HepG2 (cell line): ENCODE results near the gene DPH2. TPM values are rescaled to one million over a fixed set of nuclear protein-coding genes. Genes with fewer than 3 reads are reported as not detected.

Experiments used
- ATAC-seq: fragments of 200-7000 bp; cut with Tn5 transposase; 3 replicates; pipeline ENCODE4 v1.9.1; 2020; ENCODE audit warnings: mild to moderate bottlenecking, moderate library complexity
- BruUV-seq: library from RNA; stranded (reverse); fragments of 400-500 nt; replicated peaks from 2 replicates; lab custom pipeline; 2021; lab: Mats Ljungman, UMichigan
- CTCF ChIA-PET: fragments of 300-600 bp; formaldehyde crosslinking; extraction: SDS; loops from one replicate; lab custom pipeline; 2021; ENCODE audit warnings: low total read pairs, inconsistent platforms, low intra/inter-chr PET ratio; lab: Yijun Ruan, JAX
- POLR2A ChIA-PET: fragments of 350-600 bp; sonication (Branson Sonifier 250); formaldehyde crosslinking; loops from one replicate; lab custom pipeline; 2020; ENCODE audit warnings: antibody characterized with exemption, inconsistent platforms; lab: Yijun Ruan, JAX
- DNase-seq: peaks from one replicate; pipeline ENCODE4 v3.0.0-alpha.2; 2015; ENCODE audit warnings: low spot score
- FAIRE-seq: peaks from 3 replicates; lab custom pipeline; 2011; peaks lifted over from hg19 to GRCh38; lab: Jason Lieb, UNC
- H2AFZ ChIP-seq: one replicate; pipeline ENCODE4 v1.6.1; 2011; ENCODE audit warnings: low read length, inconsistent platforms
- H3K27ac ChIP-seq: fragments of 300-600 bp; 3 replicates; pipeline ENCODE4 v1.8.0; 2011; ENCODE audit warnings: mixed run types, mild to moderate bottlenecking, mixed read lengths, low read length, inconsistent platforms; ENCODE audit not compliant: insufficient read depth; ENCODE audit errors: extremely low read length
- H3K27me3 ChIP-seq, 2 experiments: fragments of 200-600 bp in 1 of 2; 2 replicates in 1 of 2; 3 replicates in 1 of 2; pipeline versions ENCODE4 v1.6.0 to v1.8.0; 2011; ENCODE audit warnings: low read length in 2 of 2, mild to moderate bottlenecking in 2 of 2, moderate library complexity in 2 of 2, inconsistent platforms in 1 of 2; ENCODE audit not compliant: insufficient read depth in 2 of 2, control insufficient read depth in 1 of 2
- H3K36me3 ChIP-seq, 2 experiments: fragments of 200-600 bp in 1 of 2; replicated peaks in 1 of 2; 2 replicates in 1 of 2; 3 replicates in 1 of 2; pipeline versions ENCODE4 v1.5.1 to v1.8.0; 2011; ENCODE audit warnings: low read length in 2 of 2, inconsistent platforms in 1 of 2; ENCODE audit not compliant: insufficient read depth in 2 of 2, control insufficient read depth in 1 of 2
- H3K4me1 ChIP-seq: 2 replicates; pipeline ENCODE4 v1.5.1; 2012; ENCODE audit warnings: low read length, inconsistent platforms; ENCODE audit not compliant: insufficient read depth
- H3K4me2 ChIP-seq: 2 replicates; pipeline ENCODE4 v1.6.0; 2011; ENCODE audit warnings: low read depth, low read length, inconsistent platforms
- H3K4me3 ChIP-seq, 3 experiments: fragments of 200-600 bp in 1 of 3; sonication (generic), shearing (Covaris generic) in 1 of 3; replicated peaks in 1 of 3; 2 replicates each; pipeline ENCODE4 v1.5.1; 2011 to 2016; ENCODE audit warnings: low read length in 3 of 3, inconsistent platforms in 2 of 3, low read depth in 2 of 3, mild to moderate bottlenecking in 2 of 3, control low read depth in 1 of 3, mixed read lengths in 1 of 3; ENCODE audit not compliant: insufficient read depth in 1 of 3
- H3K79me2 ChIP-seq: one replicate; pipeline ENCODE4 v1.6.1; 2011; ENCODE audit warnings: low read length, inconsistent platforms; ENCODE audit not compliant: insufficient read depth
- H3K9ac ChIP-seq: 2 replicates; pipeline ENCODE4 v1.6.0; 2011; ENCODE audit warnings: mild to moderate bottlenecking, low read depth, low read length, inconsistent platforms; ENCODE audit not compliant: insufficient read depth
- H3K9me3 ChIP-seq: 2 replicates; pipeline ENCODE4 v1.5.1; 2012; ENCODE audit warnings: mild to moderate bottlenecking, low read length
- H4K20me1 ChIP-seq: 2 replicates; pipeline ENCODE4 v1.6.0; 2011; ENCODE audit warnings: inconsistent platforms, mild to moderate bottlenecking, low read length, moderate library complexity; ENCODE audit not compliant: insufficient read depth
- IRF1 ChIP-seq: sonication (generic); formaldehyde crosslinking; IDR thresholded peaks from 2 replicates; pipeline ENCODE4 v1.4.0; 2020; ENCODE audit warnings: low read depth, mild to moderate bottlenecking, missing genetic modification reagents
- MAFF ChIP-seq: IDR thresholded peaks from 2 replicates; pipeline ENCODE4 v1.6.1; 2011; ENCODE audit warnings: low read depth, low read length, improper control_type of control experiment
- MAFK ChIP-seq, 2 experiments: IDR thresholded peaks in 1 of 2; conservative IDR thresholded peaks in 1 of 2; 2 replicates each; pipeline ENCODE4 v1.6.1; 2011; ENCODE audit warnings: improper control_type of control experiment in 2 of 2, low read length in 2 of 2
- MLLT10 ChIP-seq: sonication (generic); formaldehyde crosslinking; IDR thresholded peaks from 2 replicates; pipeline ENCODE4 v1.4.0; 2020; ENCODE audit warnings: missing genetic modification reagents
- NCOA1 ChIP-seq: sonication (generic); formaldehyde crosslinking; IDR thresholded peaks from 2 replicates; pipeline ENCODE4 v1.9.0; 2021; ENCODE audit warnings: missing genetic modification reagents
- NFATC3 ChIP-seq: sonication (generic); formaldehyde crosslinking; IDR thresholded peaks from 2 replicates; pipeline ENCODE4 v1.5.1; 2020; ENCODE audit warnings: mild to moderate bottlenecking, missing genetic modification reagents
- NFRKB ChIP-seq: fragments of 450-650 bp; IDR thresholded peaks from 2 replicates; pipeline ENCODE4 v1.6.1; 2017
- SRY ChIP-seq: sonication (generic); formaldehyde crosslinking; IDR thresholded peaks from 2 replicates; pipeline ENCODE4 v1.8.0; 2022; ENCODE audit warnings: mild to moderate bottlenecking, missing genetic modification reagents
- TGIF2 ChIP-seq: IDR thresholded peaks from 2 replicates; pipeline ENCODE4 v1.6.1; 2016; ENCODE audit warnings: control low read depth, missing compliant biosample characterization
- ZNF337 ChIP-seq: sonication (generic); formaldehyde crosslinking; IDR thresholded peaks from 2 replicates; pipeline ENCODE4 v1.5.1; 2020; ENCODE audit warnings: missing genetic modification reagents, low read depth, mild to moderate bottlenecking, borderline replicate concordance
- ZNF749 ChIP-seq: sonication (generic); formaldehyde crosslinking; IDR thresholded peaks from 2 replicates; pipeline ENCODE4 v1.8.0; 2022; ENCODE audit warnings: mild to moderate bottlenecking, missing genetic modification reagents, moderate library complexity, borderline replicate concordance
- ZNF776 ChIP-seq: sonication (generic); formaldehyde crosslinking; IDR thresholded peaks from 2 replicates; pipeline ENCODE4 v1.4.0; 2020; ENCODE audit warnings: mild to moderate bottlenecking, missing genetic modification reagents
- ZNF777 ChIP-seq: sonication (generic); formaldehyde crosslinking; IDR thresholded peaks from 2 replicates; pipeline ENCODE4 v1.4.0; 2020; ENCODE audit warnings: missing genetic modification reagents
- ZSCAN31 ChIP-seq: sonication (generic); formaldehyde crosslinking; IDR thresholded peaks from 2 replicates; pipeline ENCODE4 v1.5.0; 2020; ENCODE audit warnings: low read depth, mild to moderate bottlenecking, missing genetic modification reagents
- WGBS: methylation state at CpG from one replicate; pipeline ENCODE4 v1.1.6; 2017; ENCODE audit warnings: low lambda C conversion rate; 5-methylcytosine and 5-hydroxymethylcytosine counted together
- in situ Hi-C: cut with HindIII; loops from 2 replicates; pipeline ENCODE4 v1.10.0; 2017; ENCODE audit warnings: low pct_unique_long_range_greater_than_20kb; ENCODE audit not compliant: extremely low pct_ligation_motif_present
- intact Hi-C: fragments of 100-400 bp; cut with micrococcal nuclease; formaldehyde crosslinking; loops from one replicate; pipeline ENCODE4 v1.10.0; 2022; ENCODE audit not compliant: unreplicated experiment
- polyA plus RNA-seq, 8 experiments: library from polyadenylated mRNA; depleted of rRNA in 3 of 8; stranded (reverse) in 7 of 8; unstranded in 1 of 8; fragments of >200 nt; fragmentation: Illumina TruSeq in 4 of 8; extraction: Trizol in 4 of 8; gene quantifications; 2 replicates each; pipeline versions ENCODE4 v1.2.1 to v1.2.3, GENCODE V29; 2011 to 2016; ENCODE audit warnings: low read depth in 4 of 8, missing spikeins in 1 of 8, mixed read lengths in 1 of 8; ENCODE audit not compliant: insufficient read depth in 1 of 8
- total RNA-seq, 5 experiments: library from RNA; depleted of rRNA; stranded (reverse); fragments of >200 nt; fragmentation: Illumina TruSeq; extraction: Trizol; gene quantifications; 2 replicates each; pipeline ENCODE4 v1.2.3, GENCODE V29; 2016; ENCODE audit warnings: low read depth in 1 of 5

DPH2 gene
- total and polyA plus RNA-seq, 2 of the 13 experiments (the other 11 are each of a cell fraction or from before 2014, with no cell fraction given) = 32.2 to 38.3 TPM

- Histone ChIP-seq H3K27ac (no peak overlapping the region), H3K4me3 (peak overlapping the region in 1 of 3 experiments; percentile 84; a peak in 1 of 6 replicates), H2AFZ (no peak overlapping the region), H3K4me1 (peaks cover 39% of the 10 kb centered on the region), H3K79me2 (no peaks in the 10 kb centered on the region), H3K27me3 (no peaks in the 10 kb centered on the region), H3K36me3 (no peaks in the 10 kb centered on the region), H3K9ac (peak overlapping the region; percentile 73; the same call in 1 of the 2 replicates), H3K4me2 (peak overlapping the region; percentile 99), H4K20me1 (no peaks in the 10 kb centered on the region)
- POLR2A ChIA-PET = interaction anchor here (1.3 to 4.3 kb wide), 4 partner anchors 10 to 288 kb away, joined by 5 to 38 read pairs (median 6); partner anchors contain the start of genes ATP6V0B, DPH2, IPO13 and KDM4A
- in situ Hi-C loops = no loop called here
- no TSS peak for BruUV-seq
- FAIRE-seq = no peak
- whole genome bisulfite sequencing = 78% methylated on average over 7 of the region's 8 CpGs
- DNase-seq = no peak
- ATAC-seq = no peak
- intact Hi-C loops = loop anchor here (10.0 kb wide), 1 partner anchor 97 kb away; the partner anchor contains the start of gene SLC6A9
- peak; percentile 47 to 62; a peak in 2 of 4 replicates for TF ChIP-seq MAFK (conservative IDR thresholded peaks at IDR 0.05 in 1 of 2, IDR thresholded peaks at IDR 0.05 in 1 of 2; ENCODE audit: low read length in 2 of 2)
- no peak for TF ChIP-seq NFATC3 (CRISPR knock-in tag)
- no peak for TF ChIP-seq ZNF776 (CRISPR knock-in tag)
- peak; percentile 7; the same call in 1 of the 2 replicates for TF ChIP-seq MAFF
- TF ChIP-seq ZNF749 (CRISPR knock-in tag) = no peak
- TF ChIP-seq, all 625 proteins: peak for 2
- H3K9me3 ChIP-seq = no peaks in the 10 kb centered on the region
- CTCF ChIA-PET = interaction anchor here (4.6 kb wide), 1 partner anchor 173 kb away, joined by 44 read pairs; no protein-coding TSS in a partner anchor
Observed at GRCh38 chr1:43937179-43937865, 32.5 kb upstream of the DPH2 start.

GRCh38 chr1:43938383-43938782, 31.4 kb upstream of the DPH2 start:
- ATAC-seq (no peak), DNase-seq (no peak), FAIRE-seq (no peak)
- 83% methylated on average over 9 of the region's 10 CpGs for WGBS
- H3K4me2 ChIP-seq = no peak overlapping the region
- H3K27me3 ChIP-seq = no peaks in the 10 kb centered on the region
- H3K9ac ChIP-seq = no peak overlapping the region
- POLR2A ChIA-PET = no interaction called here
- H3K9me3 ChIP-seq = no peaks in the 10 kb centered on the region
- in situ Hi-C loops = no loop called here
- H4K20me1 ChIP-seq = no peaks in the 10 kb centered on the region
- H2AFZ ChIP-seq = no peak overlapping the region
- intact Hi-C loops = loop anchor here (10.0 kb wide), 1 partner anchor 96 kb away; the partner anchor contains the start of gene SLC6A9
- H3K79me2 ChIP-seq = no peaks in the 10 kb centered on the region
- H3K36me3 ChIP-seq = no peaks in the 10 kb centered on the region
- no peak overlapping the region for H3K4me3 ChIP-seq
- CTCF ChIA-PET = no interaction called here
- TF ChIP-seq NCOA1 (CRISPR knock-in tag) (no peak), ZNF337 (no peak), ZNF777 (CRISPR knock-in tag) (no peak), NFRKB (no peak), MLLT10 (CRISPR knock-in tag) (no peak), TGIF2 (CRISPR knock-in tag) (no peak), IRF1 (no peak), ZSCAN31 (no peak), SRY (CRISPR knock-in tag) (no peak)
- H3K4me1 ChIP-seq = peaks cover 34% of the 10 kb centered on the region
- no peak overlapping the region for H3K27ac ChIP-seq
- no TSS peak for BruUV-seq
